Stimulated activated CD8-positive, alpha-beta memory T cell treated with anti-CD3 and anti-CD28 coated beads, Interleukin-7, amount 100 ng/mL, for 4 hours (primary cell): ENCODE measurements around the gene RMRP.

Experiments used
- DNase-seq, 2 donors: peaks; one replicate each; pipeline ENCODE4 v3.0.0-alpha.2; 2020; ENCODE audit warnings: low read depth in 2 of 2

The RMRP gene

DNA sequence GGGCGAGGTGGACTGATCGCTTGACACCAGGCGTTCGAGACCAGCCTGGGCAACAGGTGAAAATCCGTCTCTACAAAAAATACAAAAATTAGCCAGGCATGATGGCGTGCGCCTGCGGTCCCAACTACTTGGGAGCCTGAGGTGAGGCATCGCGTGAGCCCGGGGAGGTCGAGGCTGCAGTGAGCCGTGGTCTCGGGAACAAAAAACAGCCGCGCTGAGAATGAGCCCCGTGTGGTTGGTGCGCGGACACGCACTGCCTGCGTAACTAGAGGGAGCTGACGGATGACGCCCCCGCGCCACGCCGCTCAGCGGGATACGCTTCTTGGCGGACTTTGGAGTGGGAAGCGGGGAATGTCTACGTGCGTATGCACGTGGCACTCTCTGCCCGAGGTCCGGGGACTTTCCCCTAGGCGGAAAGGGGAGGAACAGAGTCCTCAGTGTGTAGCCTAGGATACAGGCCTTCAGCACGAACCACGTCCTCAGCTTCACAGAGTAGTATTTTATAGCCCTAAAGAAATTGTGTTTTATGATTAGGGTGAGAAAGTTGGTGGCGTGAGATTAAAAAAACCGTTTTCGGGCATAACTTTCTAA lies at the start of gene RMRP:
RMRP (minus strand) TSS at position 474 of the 591 bp plus-strand sequence.
- DNase-seq, result peak; percentile 92 to 94

DNA sequence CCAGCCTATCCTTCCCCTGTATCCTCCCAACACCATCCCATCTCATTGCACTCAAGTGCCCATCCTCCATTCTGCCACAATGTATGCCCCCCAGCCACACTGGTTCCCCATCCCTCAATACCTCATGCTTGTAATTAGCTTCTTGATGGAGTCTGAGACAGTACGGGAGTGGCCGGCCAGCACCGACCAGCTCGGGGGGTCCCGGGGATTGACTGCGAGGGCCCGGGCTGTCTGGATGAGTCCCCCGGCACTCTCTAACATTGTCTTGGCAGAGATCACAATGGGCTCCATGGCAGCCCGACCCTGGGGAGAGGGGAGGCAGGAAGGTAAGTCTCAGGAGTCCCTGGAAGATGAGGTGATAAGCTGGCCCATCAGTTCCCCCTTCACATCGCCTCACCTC lies 49.1 kb upstream of the RMRP start:
- no peak for DNase-seq

DNA sequence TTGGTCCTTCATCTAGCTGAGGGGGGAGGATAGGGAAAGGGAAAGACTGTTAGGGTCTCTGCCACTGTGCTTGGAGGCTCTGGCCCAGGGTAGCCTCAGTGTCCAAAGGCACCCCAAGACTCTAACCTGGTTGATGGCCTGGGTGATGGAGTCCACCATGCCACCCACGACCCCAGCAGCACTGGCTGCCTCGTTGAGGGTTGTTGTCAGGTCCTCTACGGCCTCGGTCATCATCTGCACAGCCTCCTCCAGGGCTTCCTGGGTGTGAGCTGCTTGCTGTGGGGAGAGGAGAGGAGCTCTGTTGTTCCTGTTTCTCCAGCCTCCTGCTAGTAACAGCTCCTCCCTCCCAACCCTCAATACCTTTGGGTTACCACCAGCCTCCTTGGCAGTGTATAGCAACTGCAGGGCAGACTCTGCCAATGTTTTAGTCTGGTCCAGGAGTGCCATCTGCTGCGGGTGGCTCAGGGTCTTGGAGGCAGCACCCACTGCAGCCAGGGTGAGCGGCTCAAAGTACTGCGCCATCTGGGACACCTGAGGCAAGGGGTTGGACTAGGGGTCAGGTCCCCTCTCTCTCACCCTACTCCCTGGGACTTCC lies 48.1 kb upstream of the RMRP start:
- no peak for DNase-seq

DNA sequence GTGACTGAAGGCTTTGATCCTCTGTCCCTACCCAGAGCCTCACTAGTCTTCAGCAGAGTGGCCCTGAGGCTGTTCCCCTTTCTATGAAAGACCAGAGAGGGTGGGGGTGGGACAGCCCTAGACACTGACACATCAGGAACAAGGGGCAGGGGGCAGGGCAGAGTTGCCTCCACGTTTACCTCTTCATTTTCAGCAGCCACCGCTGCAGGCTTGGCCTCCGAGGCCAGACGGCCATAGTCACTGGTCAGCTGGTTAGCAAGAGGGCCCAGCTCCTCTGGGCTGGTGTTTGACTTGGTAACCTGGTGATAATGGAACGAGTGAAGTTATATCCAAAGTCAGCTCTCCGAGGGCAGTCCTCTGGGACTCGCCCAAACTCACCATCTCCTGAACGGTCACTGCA lies 47.6 kb upstream of the RMRP start:
- DNase-seq, result no peak

DNA sequence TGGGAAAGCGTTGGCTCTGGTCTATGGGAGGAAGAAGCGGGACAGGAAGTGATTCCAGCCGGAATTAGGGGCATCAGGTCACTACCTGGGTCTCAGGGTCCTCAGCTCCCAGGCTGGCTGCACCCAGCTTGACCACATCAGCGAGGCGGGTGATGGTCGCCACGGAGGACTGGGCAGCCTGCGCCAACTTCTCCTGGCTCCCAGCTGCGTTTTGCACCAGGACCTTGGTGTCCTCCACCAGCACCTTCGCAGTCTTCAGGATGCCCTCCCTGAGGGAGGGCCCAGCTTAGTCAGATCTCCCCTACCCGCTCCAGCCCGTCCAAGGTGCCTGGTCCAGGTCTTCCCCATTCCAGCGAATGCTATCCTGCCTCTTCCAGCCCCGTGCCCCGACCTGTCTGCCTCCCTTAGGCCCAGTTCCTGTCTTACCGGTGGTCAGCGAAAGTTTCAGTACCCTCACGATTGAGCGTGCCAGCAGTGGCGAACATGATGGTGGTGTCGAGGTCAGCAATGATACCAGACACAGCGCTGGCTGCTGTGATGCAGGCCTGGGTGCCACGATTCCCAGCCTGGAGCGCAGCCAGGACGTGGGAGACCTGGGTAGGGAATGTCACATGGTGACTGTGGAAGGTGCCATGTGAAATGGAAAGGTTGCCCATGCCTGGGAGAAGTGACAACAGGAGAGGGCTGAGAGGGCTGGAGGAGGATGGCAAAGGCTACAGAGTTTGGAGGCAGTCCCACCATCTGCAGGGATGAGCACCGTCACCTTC lies 46.3 kb upstream of the RMRP start:
- no peak for DNase-seq

DNA sequence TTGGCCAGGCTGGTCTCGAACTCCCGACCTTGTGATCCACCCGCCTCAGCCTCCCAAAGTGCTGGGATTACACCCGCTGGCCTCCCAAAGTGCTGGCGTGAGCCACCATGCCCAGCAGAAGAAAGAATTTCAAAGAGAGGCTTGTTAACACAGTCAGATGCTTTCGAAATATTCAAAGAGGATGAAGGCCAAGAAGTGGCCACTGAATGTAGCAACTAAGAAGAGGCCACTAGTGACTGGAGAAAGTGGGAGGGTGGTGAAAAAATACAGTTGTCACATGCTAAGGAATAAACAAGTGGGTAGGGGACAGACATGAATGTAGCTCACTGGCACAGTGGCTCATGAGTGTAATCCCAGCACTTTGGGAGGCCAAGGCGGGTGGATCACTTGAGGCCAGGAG lies 44.9 kb upstream of the RMRP start:
- DNase-seq, result no peak

DNA sequence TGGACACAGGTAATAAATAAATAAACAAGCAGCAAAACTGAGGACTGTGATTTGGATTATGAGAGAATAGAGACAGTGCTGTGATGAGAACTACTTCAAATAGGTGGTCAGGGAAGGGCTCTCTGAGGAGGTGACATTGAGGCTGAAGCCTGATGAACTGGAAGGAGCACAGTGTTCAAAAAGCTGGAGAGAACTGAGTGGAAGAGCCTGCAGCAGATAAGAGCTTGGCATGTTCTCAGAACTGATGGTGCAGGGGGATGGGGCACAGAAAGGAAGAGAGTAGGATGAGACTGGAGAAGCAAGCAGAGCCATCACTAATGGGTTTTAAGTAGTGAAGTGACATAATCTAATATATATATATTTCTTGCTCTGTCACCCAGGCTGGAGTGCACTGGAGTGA lies 43.1 kb upstream of the RMRP start:
- DNase-seq, result no peak

DNA sequence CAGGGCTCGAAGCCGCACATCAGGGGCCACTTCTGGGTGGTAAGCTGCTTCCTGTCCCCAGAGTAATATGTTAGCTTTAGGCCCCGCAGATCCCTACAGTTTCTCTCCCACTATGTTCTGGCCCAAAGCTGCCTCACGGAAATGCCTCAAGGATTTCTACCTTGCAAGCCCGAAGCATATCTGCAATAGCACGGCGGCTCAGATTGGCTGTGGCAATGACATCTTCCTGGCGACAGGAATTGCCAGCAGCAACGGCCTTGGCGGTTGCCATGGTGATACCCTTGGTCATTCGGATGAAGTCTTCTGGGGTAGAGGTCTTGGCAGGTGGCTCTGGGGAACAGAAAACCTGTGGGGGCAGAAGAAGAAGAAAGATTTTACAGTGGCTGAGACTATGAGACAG lies 42.2 kb upstream of the RMRP start:
- no peak for DNase-seq

DNA sequence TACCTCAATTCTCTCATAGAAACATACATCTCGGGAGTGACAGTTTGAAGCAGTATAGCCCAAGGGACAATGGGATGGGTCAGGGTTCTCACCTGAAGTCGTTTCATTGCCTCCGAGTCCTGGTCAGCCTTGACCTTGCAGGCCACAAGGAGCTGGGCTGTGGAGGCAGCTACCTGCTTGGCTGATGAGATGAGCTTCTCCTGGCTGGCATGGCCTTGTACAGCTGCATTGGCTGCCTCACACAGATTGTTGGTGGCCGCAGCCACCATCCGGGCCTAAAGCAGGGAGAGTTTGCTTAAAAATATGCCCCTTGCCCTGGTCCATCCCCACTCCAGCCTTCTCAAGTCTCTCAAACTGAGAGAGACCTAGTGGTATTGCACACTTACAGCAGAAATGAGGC lies 40.4 kb upstream of the RMRP start:
- DNase-seq, result no peak

DNA sequence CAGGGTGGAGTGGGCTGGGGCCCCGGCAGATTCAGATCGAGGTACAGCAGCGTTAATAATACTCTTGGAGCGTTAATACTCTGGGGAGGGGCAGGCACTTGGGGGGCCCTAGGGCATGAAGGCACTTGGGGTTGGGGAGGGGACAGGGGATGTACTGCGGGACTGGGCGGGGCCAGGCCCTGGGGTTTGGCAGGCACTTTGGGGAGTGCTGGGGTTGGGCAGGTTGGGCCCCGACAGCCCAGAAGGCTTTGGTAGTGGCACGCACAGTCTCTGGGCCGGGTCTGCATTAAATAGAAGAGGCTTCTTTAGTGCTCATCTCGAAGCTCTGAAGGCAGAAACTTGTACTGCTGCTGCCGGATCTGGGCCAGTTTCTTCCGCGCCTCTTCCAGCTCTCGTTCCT lies 39.7 kb upstream of the RMRP start:
- no peak for DNase-seq

DNA sequence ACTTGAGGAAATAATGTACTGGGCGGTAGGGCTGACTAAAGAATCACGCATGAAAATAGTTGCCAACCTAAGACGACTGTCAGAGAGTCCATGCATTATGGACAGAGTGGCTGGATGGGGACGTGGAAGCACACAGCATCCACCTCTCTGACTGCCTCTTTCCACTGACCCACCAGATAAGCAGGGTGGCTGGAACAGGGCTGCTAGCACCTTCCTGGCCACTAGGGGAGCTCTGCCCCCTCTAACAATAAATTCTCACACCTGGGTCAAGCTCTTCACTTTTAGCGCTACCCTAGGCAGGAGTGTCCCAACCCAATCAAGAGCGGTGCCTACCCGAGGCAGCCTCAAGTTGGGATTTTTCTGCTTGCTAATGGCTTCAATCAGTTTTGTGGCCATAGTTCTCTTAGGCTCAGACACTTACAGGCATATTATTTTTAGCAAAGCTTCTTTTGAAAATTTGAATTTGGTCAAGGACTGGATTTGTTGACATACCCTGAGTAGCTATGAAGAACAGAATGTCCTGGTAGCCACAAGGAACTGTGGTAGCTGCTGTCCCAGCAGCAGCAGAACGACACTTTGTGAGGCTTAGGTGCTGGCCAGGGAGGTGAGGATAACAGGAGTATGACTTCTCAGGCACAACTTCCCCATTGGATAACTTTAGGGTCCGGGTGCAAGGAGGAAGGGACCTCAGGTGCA lies 38.8 kb upstream of the RMRP start:
- peak; percentile 19 to 33 for DNase-seq

DNA sequence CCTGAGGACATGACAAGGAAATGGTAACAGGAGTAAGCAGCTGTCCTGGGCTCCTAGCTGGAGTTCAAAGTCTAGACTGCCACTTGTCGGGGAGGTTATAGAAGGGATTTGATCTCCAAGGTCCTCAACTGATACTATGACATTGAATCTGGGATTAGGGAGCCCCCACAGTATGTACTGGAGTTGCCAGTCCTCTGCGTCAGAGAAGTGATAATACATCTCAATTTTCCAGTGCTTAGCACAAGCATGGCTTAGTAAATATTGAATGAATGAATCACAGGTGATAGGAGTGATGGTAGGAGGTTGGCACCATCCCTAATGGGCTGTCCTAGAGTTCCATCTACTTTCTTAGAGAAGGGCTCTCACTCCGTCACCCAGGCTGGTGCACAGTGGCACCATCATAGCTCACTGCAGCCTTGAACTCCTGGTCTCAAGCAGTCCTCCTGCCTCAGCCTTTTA lies 38.2 kb upstream of the RMRP start:
- DNase-seq, result no peak

DNA sequence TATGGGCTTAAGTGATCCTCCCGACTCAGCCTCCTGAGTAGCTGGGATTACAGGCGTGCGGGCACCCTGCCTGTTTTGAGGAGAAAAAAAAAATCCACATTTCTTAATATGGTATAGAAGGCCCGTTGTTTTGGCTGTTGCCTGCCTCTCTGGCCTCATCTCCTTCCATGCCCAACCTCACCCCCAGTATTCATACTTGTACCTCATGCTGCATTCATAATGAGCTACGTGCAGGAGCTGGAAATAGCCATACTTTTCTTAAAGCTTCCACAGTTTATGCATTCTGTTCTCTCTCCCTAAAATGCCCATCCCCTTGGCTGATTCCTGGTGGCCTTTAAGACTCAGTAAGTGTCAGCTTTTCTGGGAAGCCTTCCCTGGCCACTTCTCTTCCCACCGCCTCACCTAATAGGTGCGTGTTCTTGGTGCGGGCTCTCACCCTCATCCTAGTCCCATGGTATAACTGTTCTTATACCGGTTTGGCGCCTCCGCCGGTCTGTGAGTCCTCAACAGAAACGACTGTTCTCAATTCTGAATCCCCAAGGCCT lies 34.0 kb upstream of the RMRP start:
- no peak for DNase-seq

DNA sequence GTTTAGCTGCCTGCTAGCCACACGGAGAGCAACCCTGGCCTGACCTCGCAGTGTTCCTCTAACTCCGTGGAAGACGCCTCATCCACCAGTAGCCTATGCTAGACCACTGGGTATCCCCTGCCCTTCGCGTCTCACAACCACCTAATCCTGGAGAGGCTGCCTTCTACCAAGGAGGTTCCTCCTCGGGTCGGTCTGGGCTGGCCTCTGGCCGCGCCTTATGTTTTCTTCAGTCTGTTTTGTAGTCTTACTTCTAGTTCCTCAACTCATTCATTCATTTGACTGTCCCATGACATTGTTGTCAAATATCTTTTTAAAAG lies 33.5 kb upstream of the RMRP start:
- no peak for DNase-seq

DNA sequence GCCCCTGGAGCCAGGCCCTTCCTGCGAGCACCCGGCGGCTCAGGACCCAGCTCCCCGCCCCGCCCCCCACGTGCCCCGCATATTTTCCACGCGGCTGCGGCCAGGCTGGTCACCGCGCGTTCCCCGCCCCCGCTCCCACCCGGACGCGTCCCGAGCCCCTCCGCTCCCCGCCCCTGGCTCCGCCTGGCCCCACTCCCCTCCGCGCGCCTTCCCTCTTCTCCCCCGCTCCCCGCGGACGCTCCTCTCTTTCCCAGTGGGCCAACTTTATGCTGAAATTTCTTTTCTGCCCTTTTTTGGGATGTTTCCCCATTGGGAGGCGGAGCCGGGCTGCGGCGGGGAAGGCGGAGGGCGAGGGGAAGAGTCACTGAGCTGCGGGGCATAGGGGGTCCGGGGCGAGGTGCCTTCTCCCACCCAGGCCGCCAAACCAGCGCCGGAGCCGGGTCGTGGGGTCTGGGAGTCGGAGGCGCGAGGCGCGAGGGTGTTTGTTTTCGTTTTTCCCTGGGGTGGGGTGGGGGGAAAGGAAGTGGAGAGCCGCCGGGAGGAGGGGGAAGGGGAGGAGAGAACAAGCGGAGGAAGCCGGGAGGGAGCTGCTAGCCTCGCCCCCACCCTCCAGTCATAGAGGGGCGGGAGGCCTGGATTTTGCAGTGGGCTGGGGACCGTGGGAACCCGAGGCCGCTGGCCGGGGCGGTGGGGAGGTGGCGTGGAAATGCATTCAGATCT lies 33.0 kb upstream of the RMRP start:
- peak in 1 of 2 donors; percentile 17 for DNase-seq

DNA sequence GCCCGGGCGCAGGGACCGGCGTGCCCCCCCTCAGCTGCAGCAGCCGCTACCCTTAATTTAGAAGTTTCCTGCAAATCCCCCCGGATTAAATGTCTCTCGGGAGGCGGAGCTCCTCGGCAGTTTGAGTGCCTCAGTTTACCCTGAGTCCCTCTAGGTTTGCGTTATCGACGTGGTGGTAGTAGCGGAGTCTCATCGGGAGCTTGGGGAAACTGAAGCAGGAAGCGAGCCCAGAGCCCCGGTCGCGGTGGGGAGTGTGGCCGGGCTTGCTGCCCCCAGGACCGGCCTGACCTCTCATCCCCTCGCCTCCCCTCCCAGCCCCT lies 32.4 kb upstream of the RMRP start:
- no peak for DNase-seq

DNA sequence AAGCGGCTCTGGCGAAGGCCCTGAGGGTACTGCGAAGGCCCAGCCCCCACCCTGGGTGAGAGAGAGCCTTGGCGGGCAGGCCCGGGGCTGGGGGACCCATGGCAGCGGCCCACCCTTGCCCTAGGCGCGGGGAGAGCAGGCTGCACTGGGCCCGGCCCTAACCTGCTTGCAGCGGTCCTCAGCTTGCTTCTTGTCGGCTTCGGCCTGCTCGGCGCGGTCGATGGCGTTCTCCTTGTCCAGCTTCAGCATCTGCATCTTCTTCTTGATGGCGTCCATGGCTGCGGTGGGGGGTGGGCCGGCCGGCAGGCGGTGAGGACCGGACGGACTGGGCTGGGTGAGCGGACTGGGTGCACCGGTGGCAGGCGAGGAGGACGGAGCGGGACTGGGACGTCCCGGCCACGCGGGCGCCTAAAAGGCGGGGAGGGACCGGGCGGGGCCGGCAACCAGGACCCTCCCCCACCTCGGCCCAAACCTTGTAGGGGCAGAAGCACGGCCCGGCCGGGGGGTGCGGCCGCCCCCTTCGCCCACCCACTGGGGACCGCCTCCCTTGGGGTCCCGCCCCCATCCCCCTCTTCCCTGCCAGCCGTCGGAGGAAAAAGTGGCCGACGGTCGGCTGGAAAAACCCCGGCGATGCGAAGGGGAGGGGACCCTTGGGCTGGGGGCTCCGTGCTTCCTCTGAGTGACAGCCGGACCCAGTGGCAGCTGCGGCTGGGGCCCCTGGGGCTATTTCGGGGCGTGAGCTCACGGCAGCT lies 31.9 kb upstream of the RMRP start, which contains the start of gene TPM2:
TPM2 (minus strand) TSS at position 384 of the 752 bp plus-strand sequence; CDS start at position 276, 108 bp downstream.
- DNase-seq, result no peak

DNA sequence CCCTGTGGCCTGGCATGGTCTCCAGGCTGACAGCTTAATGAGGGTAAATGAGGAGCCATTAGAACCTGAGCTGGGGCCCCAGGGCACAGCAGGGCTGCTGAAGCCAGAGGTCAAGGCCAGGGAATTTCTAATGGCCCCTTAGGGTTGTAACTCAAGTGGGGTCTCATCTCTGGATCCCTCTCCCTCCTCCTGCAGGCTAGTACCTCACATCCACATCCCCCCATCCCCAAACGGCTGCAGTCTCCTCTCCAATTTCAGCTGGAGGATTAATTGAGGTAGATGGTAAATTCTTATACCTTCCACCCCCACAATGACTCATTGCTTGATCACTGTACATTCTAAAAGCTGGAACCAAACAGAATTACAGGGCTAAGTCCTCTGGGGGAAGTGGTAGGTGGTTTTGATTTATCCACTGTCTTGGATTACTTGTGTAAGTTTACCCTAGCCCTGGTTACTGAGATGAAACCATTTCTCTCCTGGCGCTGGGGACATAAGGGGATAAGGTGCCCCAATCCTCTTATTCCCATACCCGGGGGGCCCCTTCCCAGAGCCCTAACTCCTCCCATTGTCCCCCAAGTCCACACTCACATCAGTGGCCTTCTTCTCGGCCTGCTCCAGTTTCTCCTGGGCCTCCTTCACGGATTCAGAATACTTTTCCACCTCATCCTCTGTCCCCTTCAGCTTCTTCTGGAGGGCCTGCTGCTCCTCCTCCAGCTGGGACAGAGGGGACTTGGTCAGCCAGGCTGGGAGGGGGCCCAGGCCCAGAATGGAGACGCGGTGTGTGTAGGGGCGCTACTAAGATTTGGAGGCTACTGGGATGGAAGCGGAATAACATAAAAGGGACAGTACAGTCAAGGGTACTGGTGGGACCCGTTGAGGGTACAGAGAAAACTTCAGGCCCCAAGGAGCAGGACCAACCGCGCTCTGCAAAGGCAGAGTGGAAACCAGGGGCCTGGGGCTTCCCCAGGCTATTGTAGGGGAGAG lies 31.0 kb upstream of the RMRP start:
- DNase-seq, result no peak

DNA sequence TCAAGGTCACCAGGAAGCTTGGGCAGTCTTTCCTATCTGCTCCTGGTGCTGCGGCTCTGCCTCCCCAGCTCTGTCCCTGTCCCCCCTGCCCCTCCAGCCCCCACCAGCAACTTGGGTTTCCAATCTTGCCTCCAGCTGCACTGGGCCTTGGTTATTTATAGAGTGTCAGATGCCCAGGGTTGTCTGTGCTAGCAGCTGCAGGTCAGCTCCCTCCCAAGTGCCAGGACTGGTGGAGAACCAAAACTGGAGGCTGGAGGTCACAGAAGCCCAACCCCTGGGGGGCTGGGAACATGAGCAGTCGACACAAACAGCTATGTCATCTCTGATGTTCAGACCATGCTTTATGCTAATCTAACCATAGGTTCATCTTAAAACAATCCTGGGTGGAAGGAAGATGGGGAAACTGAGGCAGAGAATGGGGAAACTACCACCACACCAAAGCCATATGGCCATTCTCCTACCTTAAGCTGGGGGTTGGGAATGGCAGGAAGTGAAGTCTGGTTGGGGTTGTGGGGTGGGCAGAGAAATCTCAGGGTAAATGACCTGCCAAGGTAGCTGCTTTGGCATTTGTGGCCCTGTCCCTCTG lies 30.2 kb upstream of the RMRP start:
- no peak for DNase-seq

DNA sequence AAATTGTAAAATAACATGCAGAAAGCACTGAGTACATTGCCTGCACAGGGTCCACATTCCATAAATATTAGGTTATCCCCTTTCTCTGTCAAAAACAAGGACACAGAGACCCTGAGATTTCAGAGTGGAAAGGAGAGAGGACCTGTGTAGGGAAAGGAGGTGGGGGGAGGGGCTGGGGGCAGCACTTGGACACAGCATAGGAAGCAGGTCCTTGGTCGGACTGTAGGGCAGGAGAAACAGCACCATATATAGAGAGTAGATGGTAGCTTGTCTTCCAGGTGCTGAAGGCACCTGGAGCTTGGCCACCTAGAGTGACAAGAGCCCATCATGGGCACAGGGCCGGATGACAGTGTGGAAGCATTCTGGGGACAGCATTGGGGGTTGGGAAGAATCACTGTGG lies 29.5 kb upstream of the RMRP start:
- no peak for DNase-seq
